Measurements from ENCODE around the gene MVB12B. TPM values are rescaled to one million over a fixed set of nuclear protein-coding genes. Genes with fewer than 3 reads are reported as not detected.

Gene MVB12B
- total RNA-seq, 1 donor from 2014 or later, result 0.26 TPM

DNA sequence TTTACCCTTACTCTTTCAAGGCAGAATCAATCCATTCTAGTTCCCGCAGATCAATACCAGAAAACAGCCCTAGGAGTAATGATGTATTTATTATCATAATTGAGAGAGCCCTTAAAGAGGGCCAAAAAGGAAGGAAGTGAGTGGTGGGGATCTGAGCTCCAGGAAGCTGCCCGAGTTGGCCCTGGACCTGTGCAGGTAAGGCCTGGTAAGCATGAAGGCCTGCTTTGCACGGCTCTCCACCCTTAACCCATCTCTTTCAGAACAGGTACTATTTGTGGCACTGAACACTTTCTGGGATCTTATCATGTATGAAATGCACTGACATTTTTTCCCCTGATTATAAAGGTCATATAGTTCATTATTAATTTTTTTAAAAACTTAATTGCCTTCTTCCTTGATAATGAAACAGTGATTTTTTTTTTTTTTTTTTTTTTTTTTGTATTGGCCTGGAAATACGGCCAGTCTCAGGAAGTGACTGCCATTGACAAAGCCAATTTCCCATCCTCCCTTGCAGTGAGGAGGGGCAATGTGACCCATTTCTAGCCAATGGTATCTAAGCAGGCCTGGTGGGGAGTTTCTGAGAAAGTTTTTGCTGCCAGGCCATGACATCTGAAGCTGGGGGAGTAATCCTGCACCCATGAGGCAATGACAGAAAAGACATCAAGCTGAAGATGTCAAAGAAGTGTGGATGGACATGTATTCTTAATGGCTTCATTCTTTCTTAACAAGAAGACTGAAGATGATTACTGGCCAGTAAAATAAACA lies 6.3 kb upstream of the MVB12B start:
- Histone ChIP-seq H3K36me3 (ENCODE audit: control insufficient read depth, insufficient read depth, low read length) (no peaks in the 10 kb centered on the region), H3K27me3 (ENCODE audit: control insufficient read depth, insufficient read depth, low read length) (no peaks in the 10 kb centered on the region), H3K4me3 (ENCODE audit: low read depth, low read length) (no peak overlapping the region)
- DNase-seq (ENCODE audit: low read depth), result no peak
- TF ChIP-seq CTCF (IDR thresholded peaks at IDR 0.05; ENCODE audit: insufficient read depth, low read length, severe bottlenecking), result no peak
- FAIRE-seq, result no peak

GRCh38 chr9:126321742-126322141 lies 4.9 kb upstream of the MVB12B start:
- H3K36me3 ChIP-seq (ENCODE audit: control insufficient read depth, insufficient read depth, low read length), result no peaks in the 10 kb centered on the region
- H3K4me3 ChIP-seq (ENCODE audit: low read depth, low read length), result no peak overlapping the region
- FAIRE-seq, result no peak
- no peaks in the 10 kb centered on the region for H3K27me3 ChIP-seq (ENCODE audit: control insufficient read depth, insufficient read depth, low read length)
- no peak for TF ChIP-seq CTCF (IDR thresholded peaks at IDR 0.05; ENCODE audit: insufficient read depth, low read length, severe bottlenecking)
- DNase-seq (ENCODE audit: low read depth), result no peak

DNA sequence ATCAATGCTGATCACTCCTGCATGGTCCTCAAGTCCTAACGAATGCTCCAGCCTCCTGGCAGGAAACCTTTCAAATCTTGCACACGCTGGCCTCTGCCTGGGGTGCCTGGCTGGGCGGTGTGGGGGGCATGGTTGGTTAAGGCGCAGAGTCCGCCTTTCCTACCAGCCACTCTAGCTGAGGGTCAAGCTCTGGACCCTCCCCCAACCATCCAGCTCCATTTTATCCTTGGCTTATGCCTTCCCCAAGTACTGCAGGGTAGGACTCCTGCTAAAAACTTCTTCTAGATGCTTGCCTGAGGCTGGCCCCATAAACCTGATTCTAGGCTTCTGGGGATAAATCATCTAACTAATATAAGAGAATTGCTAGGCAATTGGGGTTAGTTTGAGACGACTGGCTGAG lies 808 bp upstream of the MVB12B start:
- FAIRE-seq (no peak), DNase-seq (ENCODE audit: low read depth) (no peak)
- Histone ChIP-seq H3K4me3 (ENCODE audit: low read depth, low read length) (no peak overlapping the region), H3K36me3 (ENCODE audit: control insufficient read depth, insufficient read depth, low read length) (no peaks in the 10 kb centered on the region), H3K27me3 (ENCODE audit: control insufficient read depth, insufficient read depth, low read length) (no peaks in the 10 kb centered on the region)
- no peak for TF ChIP-seq CTCF (IDR thresholded peaks at IDR 0.05; ENCODE audit: insufficient read depth, low read length, severe bottlenecking)

DNA sequence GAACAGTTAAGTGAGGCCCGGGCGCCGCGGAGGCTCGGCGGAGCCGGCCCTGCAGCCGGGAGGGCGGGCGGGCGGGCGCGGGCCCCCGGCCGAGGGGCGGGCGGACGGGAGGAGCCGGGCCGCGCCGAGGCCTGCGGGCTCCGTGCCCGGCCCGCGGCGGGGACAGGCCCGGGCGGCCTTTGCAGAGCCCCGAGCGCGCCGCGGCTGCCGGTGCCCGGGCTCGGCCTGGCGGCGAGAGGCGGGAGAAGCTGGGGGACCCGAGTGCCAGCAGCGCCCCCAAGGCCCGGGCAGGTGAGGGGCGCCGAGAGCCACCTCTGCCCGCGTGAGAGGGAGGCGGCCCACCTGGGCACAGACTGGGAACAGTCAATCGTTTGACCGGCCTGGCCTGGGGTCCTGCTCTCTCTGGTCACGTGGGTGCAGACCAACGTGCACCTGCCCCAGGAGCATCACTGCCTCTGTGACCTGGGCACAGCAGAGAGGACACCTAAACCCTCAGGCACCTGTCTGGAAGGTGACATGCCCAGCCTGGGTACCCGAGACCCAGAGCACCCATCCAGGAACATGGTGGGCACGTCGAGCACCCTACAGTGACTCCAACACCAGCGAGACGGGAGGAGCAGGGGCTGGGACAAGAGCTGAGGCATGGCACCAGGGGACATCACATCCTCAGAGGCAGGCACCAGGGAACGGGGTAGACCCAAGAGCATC lies 531 bp downstream of the MVB12B start:
- no peak for TF ChIP-seq CTCF (IDR thresholded peaks at IDR 0.05; ENCODE audit: insufficient read depth, low read length, severe bottlenecking)
- DNase-seq (ENCODE audit: low read depth) (no peak), FAIRE-seq (no peak)
- Histone ChIP-seq H3K36me3 (ENCODE audit: control insufficient read depth, insufficient read depth, low read length) (no peaks in the 10 kb centered on the region), H3K27me3 (ENCODE audit: control insufficient read depth, insufficient read depth, low read length) (no peaks in the 10 kb centered on the region), H3K4me3 (ENCODE audit: low read depth, low read length) (peak overlapping the region; percentile 44)

GRCh38 chr9:126327714-126328185 lies 1.1 kb downstream of the MVB12B start:
- FAIRE-seq, result no peak
- Histone ChIP-seq H3K4me3 (ENCODE audit: low read depth, low read length) (no peak overlapping the region), H3K36me3 (ENCODE audit: control insufficient read depth, insufficient read depth, low read length) (no peaks in the 10 kb centered on the region), H3K27me3 (ENCODE audit: control insufficient read depth, insufficient read depth, low read length) (no peaks in the 10 kb centered on the region)
- no peak for DNase-seq (ENCODE audit: low read depth)
- TF ChIP-seq CTCF (IDR thresholded peaks at IDR 0.05; ENCODE audit: insufficient read depth, low read length, severe bottlenecking), result no peak

Measured in bronchial epithelial cell (primary cell).